ENCODE measurements around the gene ATOH1.

- no peak for TF ChIP-seq CTCF (IDR thresholded peaks at IDR 0.05)
- TF ChIP-seq POLR2A (IDR thresholded peaks at IDR 0.05): no peak
- no peak for TF ChIP-seq EP300 (IDR thresholded peaks at IDR 0.05)
Measured at GRCh38 chr4:93831716-93832496, 3.4 kb downstream of the ATOH1 start.
